Loucy (cell line): ENCODE results near the gene ABHD12.
A peak's percentile ranks its signal among the peaks of the same experiment; 100 is the strongest.

Source experiments
- H2AFZ ChIP-seq: fragments of 200-600 bp; sonication (generic); 2 replicates; pipeline ENCODE4 v1.6.0; 2016; ENCODE audit warnings: antibody characterized with exemption, mild to moderate bottlenecking, low read length, moderate library complexity
- H3F3A ChIP-seq: fragments of 200-600 bp; 2 replicates; pipeline ENCODE4 v1.6.0; 2016; ENCODE audit warnings: antibody characterized with exemption, low read depth, mild to moderate bottlenecking
- H3K27me3 ChIP-seq: fragments of 200-600 bp; sonication (generic); 2 replicates; pipeline ENCODE4 v1.6.1; 2014; ENCODE audit warnings: low read length, mild to moderate bottlenecking; ENCODE audit not compliant: insufficient read depth, poor library complexity, severe bottlenecking
- H3K36me3 ChIP-seq: fragments of 200-600 bp; sonication (generic); 2 replicates; pipeline ENCODE4 v1.6.1; 2016; ENCODE audit warnings: low read length; ENCODE audit not compliant: insufficient read depth
- H3K4me1 ChIP-seq: fragments of 200-600 bp; sonication (generic); 2 replicates; pipeline ENCODE4 v1.5.1; 2014; ENCODE audit warnings: low read length, mild to moderate bottlenecking; ENCODE audit not compliant: insufficient read depth, poor library complexity, severe bottlenecking
- H3K4me2 ChIP-seq: fragments of 200-600 bp; sonication (generic); 2 replicates; pipeline ENCODE4 v1.6.0; 2014; ENCODE audit warnings: antibody characterized with exemption, low read length, low read depth, mild to moderate bottlenecking; ENCODE audit not compliant: poor library complexity, severe bottlenecking
- H3K4me3 ChIP-seq: fragments of 200-600 bp; sonication (generic); 2 replicates; pipeline ENCODE4 v1.5.1; 2014; ENCODE audit warnings: low read length, mild to moderate bottlenecking, mixed read lengths; ENCODE audit not compliant: poor library complexity, severe bottlenecking
- H3K79me2 ChIP-seq: fragments of 200-600 bp; sonication (generic); 2 replicates; pipeline ENCODE4 v1.6.1; 2014; ENCODE audit warnings: low read length; ENCODE audit not compliant: insufficient read depth
- H3K9ac ChIP-seq: fragments of 200-600 bp; sonication (generic); 2 replicates; pipeline ENCODE4 v1.6.0; 2014; ENCODE audit warnings: mild to moderate bottlenecking, low read depth, low read length, moderate library complexity; ENCODE audit not compliant: poor library complexity, severe bottlenecking
- H3K9me2 ChIP-seq: fragments of 200-600 bp; sonication (generic); replicated peaks from 2 replicates; pipeline ENCODE4 v1.6.1; 2016; ENCODE audit warnings: low read depth, low read length, mixed read lengths
- H3K9me3 ChIP-seq: fragments of 200-600 bp; sonication (generic); 2 replicates; pipeline ENCODE4 v1.6.1; 2014; ENCODE audit warnings: mild to moderate bottlenecking, antibody characterized with exemption, low read length, low read depth; ENCODE audit not compliant: insufficient read depth
- H4K20me1 ChIP-seq: fragments of 200-600 bp; sonication (generic); 2 replicates; pipeline ENCODE4 v1.6.0; 2014; ENCODE audit warnings: antibody characterized with exemption, low read length, mild to moderate bottlenecking; ENCODE audit not compliant: insufficient read depth, poor library complexity, severe bottlenecking
- EZH2phosphoT487 ChIP-seq: fragments of 200-600 bp; IDR thresholded peaks from 2 replicates; pipeline ENCODE4 v1.6.1; 2018; ENCODE audit warnings: antibody characterized with exemption, mild to moderate bottlenecking, moderate library complexity, borderline replicate concordance
- TF ChIP-seq, protein P1 (sequence below): fragments of 200-600 bp; sonication (generic); conservative IDR thresholded peaks from 2 replicates; pipeline ENCODE4 v1.5.1; 2014; ENCODE audit warnings: mild to moderate bottlenecking, antibody characterized with exemption, low read length

Gene ABHD12

DNA sequence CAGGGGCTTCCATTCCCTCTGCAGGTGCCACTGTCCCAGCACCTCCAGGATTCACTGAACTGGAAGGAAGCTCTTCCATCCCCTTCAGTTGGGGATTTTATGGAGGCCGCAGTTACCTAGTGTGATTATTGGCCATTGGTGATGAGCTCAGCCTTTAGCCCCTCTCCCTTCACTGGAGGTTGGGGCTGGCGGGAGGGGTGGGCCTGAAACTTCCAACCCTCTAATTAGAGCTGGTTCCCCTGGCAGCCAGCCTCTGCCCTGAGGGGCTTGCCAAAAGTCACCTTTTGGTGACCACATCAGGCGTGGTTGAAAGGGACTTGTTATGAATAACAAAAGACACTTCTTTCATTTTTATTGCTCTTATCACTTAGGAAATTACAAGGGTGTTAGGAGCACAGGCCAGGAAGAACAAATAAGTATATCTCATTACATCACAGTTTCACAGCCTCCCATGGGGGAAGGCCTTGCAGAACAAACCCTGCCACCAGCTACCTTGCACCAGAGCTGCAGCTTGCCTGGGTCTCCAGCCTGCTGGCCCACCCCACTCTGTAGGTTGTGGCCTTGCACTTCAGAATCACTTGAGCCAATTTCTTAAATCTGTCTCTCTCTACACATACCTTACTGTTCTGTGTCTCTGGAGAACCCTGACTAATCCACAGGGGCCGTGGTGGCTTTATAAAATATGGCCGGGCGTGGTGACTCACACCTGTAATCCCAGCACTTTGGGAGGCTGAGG, 137.8 kb downstream of the ABHD12 start:
- Histone ChIP-seq H3K27me3 (no peaks in the 10 kb centered on the region), H4K20me1 (peaks cover 35% of the 10 kb centered on the region), H3K9me2 (no peaks in the 10 kb centered on the region), H3F3A (0 out of 2 replicates have a peak, but pooled peaks cover 2% of the 10 kb centered on the region), H3K36me3 (no peaks in the 10 kb centered on the region), H3K9ac (peak overlapping the region; percentile 45), H3K9me3 (no peaks in the 10 kb centered on the region), H2AFZ (no peak overlapping the region), H3K79me2 (peaks cover 83% of the 10 kb centered on the region), H3K4me1 (peaks cover 57% of the 10 kb centered on the region), H3K4me2 (peak overlapping the region; percentile 75), H3K4me3 (no peak overlapping the region)
- no peak for TF ChIP-seq EZH2phosphoT487
- TF ChIP-seq, protein P1, sequence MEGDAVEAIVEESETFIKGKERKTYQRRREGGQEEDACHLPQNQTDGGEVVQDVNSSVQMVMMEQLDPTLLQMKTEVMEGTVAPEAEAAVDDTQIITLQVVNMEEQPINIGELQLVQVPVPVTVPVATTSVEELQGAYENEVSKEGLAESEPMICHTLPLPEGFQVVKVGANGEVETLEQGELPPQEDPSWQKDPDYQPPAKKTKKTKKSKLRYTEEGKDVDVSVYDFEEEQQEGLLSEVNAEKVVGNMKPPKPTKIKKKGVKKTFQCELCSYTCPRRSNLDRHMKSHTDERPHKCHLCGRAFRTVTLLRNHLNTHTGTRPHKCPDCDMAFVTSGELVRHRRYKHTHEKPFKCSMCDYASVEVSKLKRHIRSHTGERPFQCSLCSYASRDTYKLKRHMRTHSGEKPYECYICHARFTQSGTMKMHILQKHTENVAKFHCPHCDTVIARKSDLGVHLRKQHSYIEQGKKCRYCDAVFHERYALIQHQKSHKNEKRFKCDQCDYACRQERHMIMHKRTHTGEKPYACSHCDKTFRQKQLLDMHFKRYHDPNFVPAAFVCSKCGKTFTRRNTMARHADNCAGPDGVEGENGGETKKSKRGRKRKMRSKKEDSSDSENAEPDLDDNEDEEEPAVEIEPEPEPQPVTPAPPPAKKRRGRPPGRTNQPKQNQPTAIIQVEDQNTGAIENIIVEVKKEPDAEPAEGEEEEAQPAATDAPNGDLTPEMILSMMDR: no peak

DNA sequence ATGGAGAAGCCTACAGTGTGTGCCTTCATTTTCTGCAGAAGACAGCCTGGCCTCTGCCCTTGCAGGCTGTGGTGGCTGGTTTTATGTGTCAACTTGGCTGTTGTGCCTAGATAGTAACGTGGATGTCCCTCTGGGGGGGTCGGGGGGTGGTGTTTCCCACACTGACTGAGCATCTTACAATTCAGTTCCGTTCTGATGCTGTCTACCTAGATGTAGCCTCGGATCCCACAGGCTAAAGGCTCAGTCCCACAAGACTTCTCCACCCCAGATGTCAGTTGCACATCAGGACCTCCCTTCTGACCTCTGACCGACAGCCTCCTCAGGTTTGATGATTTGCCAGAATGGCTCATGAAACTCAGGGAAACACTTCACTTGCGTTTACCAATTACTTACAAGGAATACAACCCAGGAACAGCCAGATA, 138.4 kb downstream of the ABHD12 start:
- H3K36me3 ChIP-seq: no peaks in the 10 kb centered on the region
- no peaks in the 10 kb centered on the region for H3K9me3 ChIP-seq
- peaks cover 55% of the 10 kb centered on the region for H3K4me1 ChIP-seq
- no peak overlapping the region for H3K4me3 ChIP-seq
- H2AFZ ChIP-seq: no peak overlapping the region
- no peaks in the 10 kb centered on the region for H3K27me3 ChIP-seq
- TF ChIP-seq EZH2phosphoT487: no peak
- TF ChIP-seq, protein P1: no peak
- H4K20me1 ChIP-seq: peaks cover 35% of the 10 kb centered on the region
- peak overlapping the region; percentile 45 for H3K9ac ChIP-seq
- H3K9me2 ChIP-seq: no peaks in the 10 kb centered on the region
- H3K4me2 ChIP-seq: peak overlapping the region; percentile 75
- H3F3A ChIP-seq: 0 out of 2 replicates have a peak, but pooled peaks cover 2% of the 10 kb centered on the region
- peaks cover 79% of the 10 kb centered on the region for H3K79me2 ChIP-seq

DNA sequence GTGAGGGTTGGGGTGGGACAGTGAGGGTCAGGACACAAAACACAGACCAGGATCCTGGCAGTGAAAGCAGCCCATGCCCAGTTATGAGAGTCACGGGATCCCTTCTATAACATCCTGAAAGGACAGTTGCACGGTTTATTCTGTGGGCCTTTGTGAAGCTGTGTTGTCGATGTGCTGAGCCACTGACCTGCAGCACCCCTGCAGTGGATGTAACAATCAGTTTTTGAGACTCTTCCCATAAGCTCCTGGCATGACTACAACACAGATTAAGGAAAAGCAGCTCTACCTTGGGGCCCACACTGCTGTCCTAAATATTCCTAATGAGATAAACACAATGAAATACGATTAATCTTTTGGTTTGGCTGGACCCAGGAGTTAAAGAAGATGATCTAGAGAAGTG, 139.1 kb downstream of the ABHD12 start:
- peak overlapping the region; percentile 75 for H3K4me2 ChIP-seq
- peaks cover 72% of the 10 kb centered on the region for H3K79me2 ChIP-seq
- H3K27me3 ChIP-seq: no peaks in the 10 kb centered on the region
- 0 out of 2 replicates have a peak, but pooled peaks cover 2% of the 10 kb centered on the region for H3F3A ChIP-seq
- TF ChIP-seq EZH2phosphoT487: no peak
- TF ChIP-seq, protein P1: no peak
- H3K9ac ChIP-seq: peak overlapping the region; percentile 45
- peaks cover 50% of the 10 kb centered on the region for H3K4me1 ChIP-seq
- peaks cover 35% of the 10 kb centered on the region for H4K20me1 ChIP-seq
- peak overlapping the region; percentile 96 for H3K4me3 ChIP-seq
- no peaks in the 10 kb centered on the region for H3K9me2 ChIP-seq
- no peaks in the 10 kb centered on the region for H3K36me3 ChIP-seq
- H2AFZ ChIP-seq: no peak overlapping the region
- no peaks in the 10 kb centered on the region for H3K9me3 ChIP-seq
